Renal cortex interstitium (tissue), 11 donors: Measurements from ENCODE around the gene CLDN2. TPM values are rescaled to one million over a fixed set of nuclear protein-coding genes. Genes with fewer than 3 reads are reported as not detected.

Experiments
- DNase-seq, 11 donors: peaks; one replicate each; pipeline ENCODE4 v3.0.0-alpha.2; 2013; ENCODE audit warnings: low read depth in 9 of 11, low spot score in 4 of 11; ENCODE audit errors: extremely low read depth in 1 of 11
- polyA plus RNA-seq, 3 donors: library from polyadenylated mRNA; unstranded; fragments of 120-200 nt; gene quantifications; one replicate each; pipeline ENCODE4 v1.2.1, GENCODE V29; 2013; ENCODE audit not compliant: insufficient read length in 3 of 3

CLDN2 gene
- polyA plus RNA-seq, 3 donors = 70.1 to 78.3 (median 70.4) TPM

- no peak for DNase-seq
These were observed 15.0 kb upstream of the CLDN2 start for GRCh38 chrX:106905064-106905708.

- DNase-seq = peak in 7 of 11 donors; percentile 24 to 76 (median 36)
These were observed 13.8 kb upstream of the CLDN2 start for GRCh38 chrX:106906361-106906760.

- DNase-seq = no peak
These were observed 7.3 kb upstream of the CLDN2 start for GRCh38 chrX:106912864-106913263.

- no peak for DNase-seq
These were observed 2.2 kb upstream of the CLDN2 start for GRCh38 chrX:106917830-106918500.

- DNase-seq = no peak
These were observed 1.4 kb downstream of the CLDN2 start for GRCh38 chrX:106921637-106922036.

- no peak for DNase-seq
These were observed 6.8 kb downstream of the CLDN2 start for GRCh38 chrX:106927023-106927422.

GRCh38 chrX:106927700-106928099 lies 7.5 kb downstream of the CLDN2 start:
- no peak for DNase-seq

- no peak for DNase-seq
These were observed 8.0 kb downstream of the CLDN2 start for GRCh38 chrX:106928227-106928626.

GRCh38 chrX:106931831-106932491 lies 11.8 kb downstream of the CLDN2 start:
- DNase-seq = no peak

GRCh38 chrX:106932492-106932923 lies 12.3 kb downstream of the CLDN2 start:
- DNase-seq = no peak

GRCh38 chrX:106932960-106933537 lies 12.8 kb downstream of the CLDN2 start:
- no peak for DNase-seq

GRCh38 chrX:106933538-106933961 lies 13.3 kb downstream of the CLDN2 start:
- DNase-seq = no peak

- DNase-seq = peak in 1 of 11 donors; percentile 8
These were observed 15.0 kb downstream of the CLDN2 start for GRCh38 chrX:106935175-106935574.

GRCh38 chrX:106936246-106936645 lies 16.0 kb downstream of the CLDN2 start:
- no peak for DNase-seq

GRCh38 chrX:106939566-106939965 lies 19.4 kb downstream of the CLDN2 start:
- no peak for DNase-seq

- no peak for DNase-seq
These were observed 19.9 kb downstream of the CLDN2 start for GRCh38 chrX:106940068-106940467.

GRCh38 chrX:106946464-106946863 lies 26.3 kb downstream of the CLDN2 start:
- DNase-seq = no peak

- DNase-seq = no peak
These were observed 28.4 kb downstream of the CLDN2 start for GRCh38 chrX:106948641-106949040.

- DNase-seq = no peak
These were observed 29.2 kb downstream of the CLDN2 start for GRCh38 chrX:106949366-106949765.

- DNase-seq = no peak
These were observed 30.2 kb downstream of the CLDN2 start for GRCh38 chrX:106950381-106950780.
